Measurements from ENCODE around the gene CA5A. TPM values are rescaled to one million over a fixed set of nuclear protein-coding genes. Genes with fewer than 3 reads are reported as not detected.

CA5A gene
- total RNA-seq, 1 experiment from 2014 or later = 1.7 TPM

DNA sequence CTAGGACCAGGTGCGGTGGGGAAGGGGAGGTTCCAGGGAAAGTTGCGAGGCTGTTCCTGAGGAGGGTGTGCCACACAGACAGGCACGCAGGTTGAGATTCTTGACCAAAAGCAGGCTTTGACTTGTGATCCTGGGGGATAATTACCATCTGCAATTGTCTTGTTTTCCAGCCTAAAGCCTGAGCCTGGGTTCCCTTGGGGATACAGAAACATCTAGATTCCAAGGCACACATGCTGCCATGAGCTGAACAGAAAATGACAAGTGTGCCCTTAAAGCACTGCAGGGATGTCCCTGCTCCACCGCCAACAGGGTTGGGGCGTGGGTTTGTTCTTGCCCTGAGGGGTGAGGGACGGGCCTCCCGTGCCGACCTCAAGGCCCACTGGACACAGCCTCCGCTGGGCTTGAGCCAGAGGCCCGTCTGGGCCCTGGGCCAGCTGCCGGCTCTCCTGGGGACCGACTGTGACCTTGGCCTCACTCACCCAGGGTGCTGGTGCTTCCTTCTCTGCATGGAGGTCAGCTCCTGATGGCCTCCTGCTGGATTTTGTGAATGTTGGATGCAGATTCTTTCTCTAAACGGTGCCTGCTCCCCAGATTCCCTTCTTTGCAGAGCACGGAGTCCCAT is 14.0 kb downstream of the CA5A start:
- no peak for TF ChIP-seq CTCF (IDR thresholded peaks at IDR 0.05; ENCODE audit: insufficient read depth in 1 of 2, low read depth in 1 of 2, low read length in 1 of 2, severe bottlenecking in 1 of 2, unreplicated experiment in 1 of 2)
- Mint-ChIP-seq H3K4me1 (ENCODE audit: low read depth, unreplicated experiment) (peaks cover 18% of the 10 kb centered on the region), H3K27ac (ENCODE audit: unreplicated experiment) (no peak overlapping the region), H3K27me3 (ENCODE audit: insufficient read depth, unreplicated experiment) (no peaks in the 10 kb centered on the region), H3K36me3 (ENCODE audit: insufficient read depth, unreplicated experiment) (no peaks in the 10 kb centered on the region), H3K4me3 (ENCODE audit: unreplicated experiment) (no peak overlapping the region), H3K9me3 (ENCODE audit: unreplicated experiment) (no peaks in the 10 kb centered on the region)
- intact Hi-C loops (cut with micrococcal nuclease; ENCODE audit: unreplicated experiment) = no loop called here
- Histone ChIP-seq H3K4me3 (ENCODE audit: low read depth, low read length) (no peak overlapping the region), H3K36me3 (ENCODE audit: control insufficient read depth, insufficient read depth, low read length) (no peaks in the 10 kb centered on the region), H3K4me1 (no peaks in the 10 kb centered on the region), H3K9me3 (no peaks in the 10 kb centered on the region), H3K27me3 (replicated peaks; ENCODE audit: control insufficient read depth, insufficient read depth, low read length) (no peaks in the 10 kb centered on the region)
- no TSS peak for BruUV-seq (replicated peaks)
- ChIA-PET CTCF (no interaction called here), POLR2A (no interaction called here)
- no peak for DNase-seq

DNA sequence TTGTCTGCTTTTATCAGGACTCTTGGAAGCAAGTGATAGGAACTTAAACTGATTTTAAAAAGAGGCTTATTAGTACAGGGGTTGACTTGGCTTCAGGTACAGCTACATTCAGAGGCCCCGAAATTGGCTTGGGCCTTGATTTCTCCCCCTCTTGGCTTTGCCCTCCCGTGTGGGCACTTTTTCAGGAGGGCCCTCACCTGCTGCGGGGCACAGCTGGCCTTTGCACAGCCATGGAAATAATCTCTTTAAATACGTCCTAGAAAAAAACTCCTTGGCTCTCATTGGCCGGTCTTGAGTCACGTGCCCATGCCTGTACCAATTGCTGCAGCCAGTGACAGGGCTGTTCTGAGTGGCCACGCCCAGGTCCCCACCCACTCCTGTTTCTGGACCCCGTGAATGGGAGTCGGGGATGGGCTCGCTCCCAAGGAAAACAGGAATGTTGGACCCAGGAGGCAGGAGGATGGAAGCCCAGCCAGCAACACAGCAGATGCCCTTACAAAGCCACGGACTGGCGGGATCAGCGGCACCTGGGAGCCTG is 15.0 kb downstream of the CA5A start:
- Histone ChIP-seq H3K9me3 (no peaks in the 10 kb centered on the region), H3K36me3 (ENCODE audit: control insufficient read depth, insufficient read depth, low read length) (no peaks in the 10 kb centered on the region), H3K27me3 (replicated peaks; ENCODE audit: control insufficient read depth, insufficient read depth, low read length) (no peaks in the 10 kb centered on the region), H3K4me1 (no peaks in the 10 kb centered on the region), H3K4me3 (ENCODE audit: low read depth, low read length) (no peak overlapping the region)
- no peaks in the 10 kb centered on the region for H3K9me3 Mint-ChIP-seq (ENCODE audit: unreplicated experiment)
- intact Hi-C loops (cut with micrococcal nuclease; ENCODE audit: unreplicated experiment) = no loop called here
- no peak for DNase-seq
- ChIA-PET POLR2A (no interaction called here), CTCF (no interaction called here)
- peaks cover 11% of the 10 kb centered on the region for H3K4me1 Mint-ChIP-seq (ENCODE audit: low read depth, unreplicated experiment)
- H3K27ac Mint-ChIP-seq (ENCODE audit: unreplicated experiment) = no peak overlapping the region
- no peak for TF ChIP-seq CTCF (IDR thresholded peaks at IDR 0.05; ENCODE audit: insufficient read depth in 1 of 2, low read depth in 1 of 2, low read length in 1 of 2, severe bottlenecking in 1 of 2, unreplicated experiment in 1 of 2)
- BruUV-seq (replicated peaks) = no TSS peak
- no peaks in the 10 kb centered on the region for H3K27me3 Mint-ChIP-seq (ENCODE audit: insufficient read depth, unreplicated experiment)
- H3K36me3 Mint-ChIP-seq (ENCODE audit: insufficient read depth, unreplicated experiment) = no peaks in the 10 kb centered on the region
- H3K4me3 Mint-ChIP-seq (ENCODE audit: unreplicated experiment) = no peak overlapping the region

GRCh38 chr16:87919681-87919994 is 16.7 kb downstream of the CA5A start:
- no peaks in the 10 kb centered on the region for H3K36me3 Mint-ChIP-seq (ENCODE audit: insufficient read depth, unreplicated experiment)
- peak in 1 of 2 experiments; percentile 19 for TF ChIP-seq CTCF (IDR thresholded peaks at IDR 0.05; ENCODE audit: insufficient read depth in 1 of 2, low read depth in 1 of 2, low read length in 1 of 2, severe bottlenecking in 1 of 2, unreplicated experiment in 1 of 2)
- no peak overlapping the region for H3K27ac Mint-ChIP-seq (ENCODE audit: unreplicated experiment)
- Histone ChIP-seq H3K4me3 (ENCODE audit: low read depth, low read length) (no peak overlapping the region), H3K27me3 (replicated peaks; ENCODE audit: control insufficient read depth, insufficient read depth, low read length) (no peaks in the 10 kb centered on the region), H3K9me3 (no peaks in the 10 kb centered on the region), H3K36me3 (ENCODE audit: control insufficient read depth, insufficient read depth, low read length) (no peaks in the 10 kb centered on the region), H3K4me1 (no peaks in the 10 kb centered on the region)
- no peaks in the 10 kb centered on the region for H3K9me3 Mint-ChIP-seq (ENCODE audit: unreplicated experiment)
- no peaks in the 10 kb centered on the region for H3K27me3 Mint-ChIP-seq (ENCODE audit: insufficient read depth, unreplicated experiment)
- no TSS peak for BruUV-seq (replicated peaks)
- DNase-seq = peak in 1 of 2 experiments; percentile 35
- ChIA-PET CTCF (interaction anchor here (0.7 kb wide), 1 partner anchor 8 kb away, joined by 5 read pairs; no protein-coding TSS in a partner anchor), POLR2A (no interaction called here)
- no peak overlapping the region for H3K4me3 Mint-ChIP-seq (ENCODE audit: unreplicated experiment)
- H3K4me1 Mint-ChIP-seq (ENCODE audit: low read depth, unreplicated experiment) = peaks cover 9% of the 10 kb centered on the region
- intact Hi-C loops (cut with micrococcal nuclease; ENCODE audit: unreplicated experiment) = no loop called here
